ENCODE data around the gene PPARG. TPM values are rescaled to one million over a fixed set of nuclear protein-coding genes. Genes with fewer than 3 reads are reported as not detected.
"Not testable (repeated sequence)": the region's sequence is repeated elsewhere in the genome, so short reads cannot be mapped to it uniquely, and the experiment has no call there.

Gene PPARG
- total and polyA plus RNA-seq, 12 donors: 3.1 to 21.9 (median 6.8) TPM

DNA sequence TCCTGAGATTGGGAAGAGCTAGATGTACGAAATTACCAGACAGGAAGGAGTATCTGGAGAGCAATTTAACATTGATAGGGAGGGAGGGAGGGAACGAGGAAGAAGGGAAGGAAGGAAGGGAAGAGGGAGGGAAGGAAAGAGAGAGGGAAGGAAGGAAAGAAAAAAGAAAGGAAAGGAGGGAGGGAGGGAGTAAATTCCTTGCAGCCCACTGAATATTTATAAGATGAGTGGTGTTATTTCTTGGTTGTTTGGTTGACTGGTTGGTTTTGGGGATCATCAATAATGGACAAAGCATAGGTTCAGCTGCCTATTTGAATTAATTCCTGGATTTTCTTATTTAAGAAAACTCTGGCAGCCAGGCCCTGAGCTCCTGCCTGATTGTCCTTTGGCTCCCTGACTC lies 179.9 kb downstream of the PPARG start:
- no peak for DNase-seq
- intact Hi-C loops (cut with DNase I): no loop called here
- H3K9me3 ChIP-seq (replicated peaks in 1 of 3): no peaks in the 10 kb centered on the region
- H3K4me3 ChIP-seq: no peak overlapping the region
- H3K4me1 ChIP-seq (replicated peaks in 1 of 2): no peaks in the 10 kb centered on the region
- no peaks in the 10 kb centered on the region for H3K27me3 ChIP-seq
- H3K27ac ChIP-seq: no peak overlapping the region
- WGBS, 4 donors: 47 to 69% (median 60%) methylated on average over 2 of the region's 2 CpGs
- TF ChIP-seq, protein P1, sequence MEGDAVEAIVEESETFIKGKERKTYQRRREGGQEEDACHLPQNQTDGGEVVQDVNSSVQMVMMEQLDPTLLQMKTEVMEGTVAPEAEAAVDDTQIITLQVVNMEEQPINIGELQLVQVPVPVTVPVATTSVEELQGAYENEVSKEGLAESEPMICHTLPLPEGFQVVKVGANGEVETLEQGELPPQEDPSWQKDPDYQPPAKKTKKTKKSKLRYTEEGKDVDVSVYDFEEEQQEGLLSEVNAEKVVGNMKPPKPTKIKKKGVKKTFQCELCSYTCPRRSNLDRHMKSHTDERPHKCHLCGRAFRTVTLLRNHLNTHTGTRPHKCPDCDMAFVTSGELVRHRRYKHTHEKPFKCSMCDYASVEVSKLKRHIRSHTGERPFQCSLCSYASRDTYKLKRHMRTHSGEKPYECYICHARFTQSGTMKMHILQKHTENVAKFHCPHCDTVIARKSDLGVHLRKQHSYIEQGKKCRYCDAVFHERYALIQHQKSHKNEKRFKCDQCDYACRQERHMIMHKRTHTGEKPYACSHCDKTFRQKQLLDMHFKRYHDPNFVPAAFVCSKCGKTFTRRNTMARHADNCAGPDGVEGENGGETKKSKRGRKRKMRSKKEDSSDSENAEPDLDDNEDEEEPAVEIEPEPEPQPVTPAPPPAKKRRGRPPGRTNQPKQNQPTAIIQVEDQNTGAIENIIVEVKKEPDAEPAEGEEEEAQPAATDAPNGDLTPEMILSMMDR (IDR thresholded peaks at IDR 0.05): no peak
- TF ChIP-seq POLR2A (IDR thresholded peaks at IDR 0.05): no peak
- H3K36me3 ChIP-seq (replicated peaks in 1 of 2): no peaks in the 10 kb centered on the region

DNA sequence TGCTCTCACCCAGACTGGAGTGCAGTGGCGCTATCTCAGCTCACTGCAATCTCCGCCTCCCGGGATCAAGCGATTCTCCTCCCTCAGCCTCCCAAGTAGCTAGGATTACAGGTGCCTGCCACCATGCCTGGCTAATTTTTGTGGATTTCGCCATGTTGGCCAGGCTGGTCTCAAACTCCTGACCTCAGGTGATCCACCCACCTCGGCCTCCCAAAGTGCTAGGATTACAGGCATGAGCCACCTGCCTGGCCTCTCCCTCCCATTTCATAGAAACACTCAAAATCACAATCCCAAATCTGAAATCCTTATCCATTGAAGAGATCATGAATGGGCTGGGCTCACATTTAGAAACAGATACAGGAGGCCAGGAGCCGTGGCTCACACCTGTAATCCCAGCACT lies 180.4 kb downstream of the PPARG start:
- DNase-seq; H3K9me3 ChIP-seq (replicated peaks in 1 of 3); H3K27ac ChIP-seq; H3K27me3 ChIP-seq; H3K4me1 ChIP-seq (replicated peaks in 1 of 2); intact Hi-C loops (cut with DNase I); H3K4me3 ChIP-seq; H3K36me3 ChIP-seq (replicated peaks in 1 of 2): not testable (repeated sequence)
- 66 to 95% (median 78%) methylated on average over 6 to 7 of the region's 7 CpGs for WGBS, 4 donors

DNA sequence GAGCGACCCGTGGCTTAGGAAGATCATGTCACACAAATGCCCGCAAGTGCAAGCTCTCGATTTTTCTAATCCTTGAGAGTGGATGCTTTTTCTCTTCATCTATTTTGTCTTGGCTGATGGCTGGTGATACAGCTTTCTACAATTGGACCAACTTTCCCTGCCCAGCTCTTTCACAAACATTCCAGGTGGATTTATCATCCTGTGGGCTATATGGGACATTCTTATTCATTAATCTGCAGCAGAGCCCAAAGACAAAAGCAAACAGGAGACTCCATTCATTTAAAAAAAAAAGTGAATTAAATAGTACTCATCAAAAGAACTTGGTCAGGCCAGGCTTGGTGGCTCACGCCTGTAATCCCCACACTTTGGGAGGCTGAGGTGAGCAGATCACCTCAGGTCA lies 181.2 kb downstream of the PPARG start:
- H3K4me1 ChIP-seq (replicated peaks in 1 of 2): no peaks in the 10 kb centered on the region
- H3K36me3 ChIP-seq (replicated peaks in 1 of 2): no peaks in the 10 kb centered on the region
- no peaks in the 10 kb centered on the region for H3K27me3 ChIP-seq
- DNase-seq: no peak
- intact Hi-C loops (cut with DNase I): no loop called here
- H3K9me3 ChIP-seq (replicated peaks in 1 of 3): no peaks in the 10 kb centered on the region
- no peak overlapping the region for H3K27ac ChIP-seq
- no peak for TF ChIP-seq POLR2A (IDR thresholded peaks at IDR 0.05)
- TF ChIP-seq, protein P1 (IDR thresholded peaks at IDR 0.05): no peak
- WGBS, 4 donors: 73 to 91% (median 89%) methylated on average over 5 of the region's 5 CpGs
- H3K4me3 ChIP-seq: no peak overlapping the region

DNA sequence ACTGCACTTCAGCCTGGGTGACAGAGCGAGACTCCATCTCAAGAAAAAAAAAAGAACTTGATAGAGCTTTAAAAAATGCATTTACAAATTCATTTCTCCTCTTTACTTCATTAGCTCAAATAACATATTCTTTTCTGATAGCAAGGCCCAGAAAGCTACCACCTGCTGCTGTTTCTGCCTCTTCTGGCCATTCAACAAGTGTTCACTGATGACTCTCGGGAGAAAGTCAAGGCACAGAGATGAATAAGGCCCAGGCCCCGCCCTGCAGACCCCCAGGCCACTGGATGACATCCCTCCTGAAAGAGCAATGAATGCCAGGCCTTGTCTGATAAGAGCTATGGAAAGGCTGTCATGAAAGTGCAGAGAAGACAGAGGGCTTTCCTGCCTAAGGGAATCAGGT lies 181.8 kb downstream of the PPARG start:
- no peak for TF ChIP-seq POLR2A (IDR thresholded peaks at IDR 0.05)
- TF ChIP-seq, protein P1 (IDR thresholded peaks at IDR 0.05): no peak
- intact Hi-C loops (cut with DNase I): no loop called here

DNA sequence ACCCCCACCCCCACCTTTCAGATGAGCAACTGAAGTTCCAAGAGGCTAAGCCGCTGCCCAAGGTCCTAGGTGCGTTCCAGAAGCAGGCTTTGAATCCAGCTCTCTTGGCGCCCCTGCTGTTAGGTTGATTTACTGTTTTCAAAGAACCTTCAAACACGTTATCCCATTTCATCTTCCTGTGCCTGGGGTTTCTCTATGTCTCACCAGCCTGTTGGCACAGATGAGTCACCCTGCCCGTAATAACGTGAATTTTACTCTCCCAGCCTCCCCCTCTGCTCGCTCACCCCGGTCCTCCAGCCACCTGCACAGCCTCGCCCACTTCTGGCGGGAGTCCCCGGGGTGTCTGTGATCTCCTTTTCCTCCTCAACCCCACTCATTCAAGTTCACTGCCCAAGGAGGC lies 182.4 kb downstream of the PPARG start:
- no peak overlapping the region for H3K27ac ChIP-seq
- TF ChIP-seq, protein P1 (IDR thresholded peaks at IDR 0.05): no peak
- TF ChIP-seq POLR2A (IDR thresholded peaks at IDR 0.05): no peak
- no peaks in the 10 kb centered on the region for H3K9me3 ChIP-seq (replicated peaks in 1 of 3)
- WGBS, 4 donors: 49 to 76% (median 56%) methylated on average over 11 of the region's 11 CpGs
- H3K4me1 ChIP-seq (replicated peaks in 1 of 2): peaks cover 0 to 5% of the 10 kb centered on the region in 2 donors
- intact Hi-C loops (cut with DNase I): no loop called here
- no peaks in the 10 kb centered on the region for H3K36me3 ChIP-seq (replicated peaks in 1 of 2)
- no peaks in the 10 kb centered on the region for H3K27me3 ChIP-seq
- DNase-seq: peak in 1 of 7 donors; percentile 46
- H3K4me3 ChIP-seq: no peak overlapping the region

More for the DNA sequence above, 181.8 kb downstream of the PPARG start:
- no peak for DNase-seq
- no peak overlapping the region for H3K4me3 ChIP-seq
- no peaks in the 10 kb centered on the region for H3K36me3 ChIP-seq (replicated peaks in 1 of 2)
- no peak overlapping the region for H3K27ac ChIP-seq
- H3K4me1 ChIP-seq (replicated peaks in 1 of 2): peaks cover 0 to under 1% of the 10 kb centered on the region in 2 donors
- no peaks in the 10 kb centered on the region for H3K27me3 ChIP-seq
- no peaks in the 10 kb centered on the region for H3K9me3 ChIP-seq (replicated peaks in 1 of 3)
- WGBS, 4 donors: 87 to 95% (median 93%) methylated on average over 3 of the region's 3 CpGs
